Ovary (tissue), 3 donors: ENCODE measurements around the gene C12orf57.
A peak's percentile ranks its signal among the peaks of the same experiment; 100 is the strongest.

Source experiments
- POLR2A ChIP-seq: fragments of 450-650 bp; IDR thresholded peaks from one replicate; pipeline ENCODE4 v1.6.1; 2017; ENCODE audit warnings: antibody characterized with exemption, mild to moderate bottlenecking, moderate library complexity
- TF ChIP-seq, protein P1 (sequence below), 3 donors: fragments of 450-650 bp in 2 of 3; fragments of 200-600 bp in 1 of 3; IDR thresholded peaks; one replicate each; pipeline versions ENCODE4 v1.5.1 to v1.8.0; 2016 to 2022; ENCODE audit warnings: antibody characterized with exemption in 3 of 3, mild to moderate bottlenecking in 1 of 3
- donor health status: DM: no; HTN: no; CAD: no.

DNA sequence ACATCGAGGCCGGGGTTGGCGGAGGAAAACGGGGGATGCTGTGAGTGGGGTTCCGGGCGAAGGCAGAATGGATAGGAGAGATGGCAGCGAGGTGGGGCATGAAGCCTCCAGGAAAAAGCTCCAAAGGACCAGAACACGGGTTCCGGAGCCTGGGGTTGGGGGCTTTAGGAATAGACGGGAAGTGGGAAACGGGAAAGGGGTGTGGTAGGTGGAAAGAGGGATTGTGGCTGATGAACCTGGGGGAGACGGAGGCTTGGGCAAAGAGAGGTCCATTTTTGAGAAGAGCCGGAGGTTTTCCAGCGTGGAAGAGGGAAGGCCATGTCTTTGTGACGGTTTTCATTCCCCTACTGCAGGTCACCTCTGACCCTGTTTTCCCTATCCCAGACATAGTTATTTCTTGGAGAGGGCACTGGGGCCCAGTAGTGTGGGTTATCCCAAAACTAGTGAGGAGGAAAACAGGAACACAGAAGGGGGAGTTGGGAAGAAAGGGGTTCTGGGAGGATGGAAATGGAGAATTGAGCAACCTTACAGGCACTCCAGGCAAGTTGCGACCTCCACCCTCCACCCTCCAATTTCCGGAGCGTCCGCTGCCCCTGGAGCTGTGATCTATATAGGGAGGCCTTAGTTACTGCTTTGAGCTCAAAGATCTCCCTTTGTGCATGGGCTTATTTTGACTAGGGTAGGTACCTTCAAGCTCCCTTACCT lies 15.0 kb upstream of the C12orf57 start:
- peak; percentile 31 for TF ChIP-seq POLR2A
- TF ChIP-seq, protein P1, sequence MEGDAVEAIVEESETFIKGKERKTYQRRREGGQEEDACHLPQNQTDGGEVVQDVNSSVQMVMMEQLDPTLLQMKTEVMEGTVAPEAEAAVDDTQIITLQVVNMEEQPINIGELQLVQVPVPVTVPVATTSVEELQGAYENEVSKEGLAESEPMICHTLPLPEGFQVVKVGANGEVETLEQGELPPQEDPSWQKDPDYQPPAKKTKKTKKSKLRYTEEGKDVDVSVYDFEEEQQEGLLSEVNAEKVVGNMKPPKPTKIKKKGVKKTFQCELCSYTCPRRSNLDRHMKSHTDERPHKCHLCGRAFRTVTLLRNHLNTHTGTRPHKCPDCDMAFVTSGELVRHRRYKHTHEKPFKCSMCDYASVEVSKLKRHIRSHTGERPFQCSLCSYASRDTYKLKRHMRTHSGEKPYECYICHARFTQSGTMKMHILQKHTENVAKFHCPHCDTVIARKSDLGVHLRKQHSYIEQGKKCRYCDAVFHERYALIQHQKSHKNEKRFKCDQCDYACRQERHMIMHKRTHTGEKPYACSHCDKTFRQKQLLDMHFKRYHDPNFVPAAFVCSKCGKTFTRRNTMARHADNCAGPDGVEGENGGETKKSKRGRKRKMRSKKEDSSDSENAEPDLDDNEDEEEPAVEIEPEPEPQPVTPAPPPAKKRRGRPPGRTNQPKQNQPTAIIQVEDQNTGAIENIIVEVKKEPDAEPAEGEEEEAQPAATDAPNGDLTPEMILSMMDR (IDR thresholded peaks at IDR 0.05) = no peak
